ENCODE results near the gene HTR6. TPM values are rescaled to one million over a fixed set of nuclear protein-coding genes. Genes with fewer than 3 reads are reported as not detected.

The HTR6 gene
- polyA plus RNA-seq, 1 donor (not counting 4 experiments of a cell fraction or from before 2014, with no cell fraction given): not detected

- Histone ChIP-seq H3K4me1 (ENCODE audit: control insufficient read depth, extremely low read depth, insufficient read depth, low read length) (no peaks in the 10 kb centered on the region), H4K20me1 (ENCODE audit: control insufficient read depth, extremely low read depth, insufficient read depth, low read length) (no peaks in the 10 kb centered on the region), H3K4me2 (ENCODE audit: control insufficient read depth, extremely low read depth, insufficient read depth, low read depth, low read length) (no peak overlapping the region), H3K9me1 (ENCODE audit: control insufficient read depth, extremely low read depth, insufficient read depth, low read length) (no peaks in the 10 kb centered on the region), H3K4me3 (ENCODE audit: control insufficient read depth in 2 of 3, extremely low read depth in 1 of 3, insufficient read depth in 2 of 3, low read depth in 1 of 3, low read length in 3 of 3) (no peak overlapping the region), H3K27me3 (ENCODE audit: control insufficient read depth, extremely low read depth, insufficient read depth, low read length) (peaks cover 7% of the 10 kb centered on the region), H3K27ac (ENCODE audit: control insufficient read depth, insufficient read depth, low read length) (no peak overlapping the region), H3K36me3 (ENCODE audit: control insufficient read depth in 2 of 2, extremely low read depth in 1 of 2, insufficient read depth in 2 of 2, low read length in 2 of 2) (no peaks in the 10 kb centered on the region), H3K79me2 (ENCODE audit: control insufficient read depth, insufficient read depth, low read length) (no peaks in the 10 kb centered on the region), H3K9ac (ENCODE audit: control insufficient read depth, extremely low read depth, insufficient read depth, low read length) (no peak overlapping the region), H2AFZ (ENCODE audit: control insufficient read depth, low read length) (no peak overlapping the region), H3K9me3 (ENCODE audit: control insufficient read depth, low read depth, low read length) (no peaks in the 10 kb centered on the region)
- peak; percentile 39 for FAIRE-seq
- dilution Hi-C loops (cut with MboI; ENCODE audit: extremely low pct_ligation_motif_present, low sequenced_read_pairs): no loop called here
- TF ChIP-seq CTCF (optimal IDR thresholded peaks at IDR 0.05 in 1 of 3, IDR thresholded peaks at IDR 0.05 in 1 of 3, conservative IDR thresholded peaks at IDR 0.05 in 1 of 3; ENCODE audit: extremely low read depth in 1 of 3, insufficient read depth in 2 of 3, low read length in 3 of 3): no peak
- no peak for DNase-seq (ENCODE audit: low read depth, low spot score)
Observed at GRCh38 chr1:19676438-19676922, 11.8 kb downstream of the HTR6 start.

- no peaks in the 10 kb centered on the region for H3K79me2 ChIP-seq (ENCODE audit: control insufficient read depth, insufficient read depth, low read length)
- FAIRE-seq: no peak
Observed at GRCh38 chr1:19678493-19678892, 13.8 kb downstream of the HTR6 start.

More at GRCh38 chr1:19678493-19678892, 13.8 kb downstream of the HTR6 start:
- no peaks in the 10 kb centered on the region for H3K4me1 ChIP-seq (ENCODE audit: control insufficient read depth, extremely low read depth, insufficient read depth, low read length)
- H3K9me1 ChIP-seq (ENCODE audit: control insufficient read depth, extremely low read depth, insufficient read depth, low read length): no peaks in the 10 kb centered on the region
- dilution Hi-C loops (cut with MboI; ENCODE audit: extremely low pct_ligation_motif_present, low sequenced_read_pairs): no loop called here
- H2AFZ ChIP-seq (ENCODE audit: control insufficient read depth, low read length): no peak overlapping the region
- H3K9ac ChIP-seq (ENCODE audit: control insufficient read depth, extremely low read depth, insufficient read depth, low read length): no peak overlapping the region
- H3K9me3 ChIP-seq (ENCODE audit: control insufficient read depth, low read depth, low read length): no peaks in the 10 kb centered on the region
- no peaks in the 10 kb centered on the region for H3K36me3 ChIP-seq (ENCODE audit: control insufficient read depth in 2 of 2, extremely low read depth in 1 of 2, insufficient read depth in 2 of 2, low read length in 2 of 2)
- H3K4me3 ChIP-seq (ENCODE audit: control insufficient read depth in 2 of 3, extremely low read depth in 1 of 3, insufficient read depth in 2 of 3, low read depth in 1 of 3, low read length in 3 of 3): no peak overlapping the region
- H4K20me1 ChIP-seq (ENCODE audit: control insufficient read depth, extremely low read depth, insufficient read depth, low read length): no peaks in the 10 kb centered on the region
- H3K4me2 ChIP-seq (ENCODE audit: control insufficient read depth, extremely low read depth, insufficient read depth, low read depth, low read length): no peak overlapping the region
- TF ChIP-seq EZH2 (IDR thresholded peaks at IDR 0.05; ENCODE audit: low read length): no peak
- no peak for TF ChIP-seq CTCF (optimal IDR thresholded peaks at IDR 0.05 in 1 of 3, IDR thresholded peaks at IDR 0.05 in 1 of 3, conservative IDR thresholded peaks at IDR 0.05 in 1 of 3; ENCODE audit: extremely low read depth in 1 of 3, insufficient read depth in 2 of 3, low read length in 3 of 3)
- DNase-seq (ENCODE audit: low read depth, low spot score): no peak
- peaks cover 7% of the 10 kb centered on the region for H3K27me3 ChIP-seq (ENCODE audit: control insufficient read depth, extremely low read depth, insufficient read depth, low read length)
- no peak overlapping the region for H3K27ac ChIP-seq (ENCODE audit: control insufficient read depth, insufficient read depth, low read length)

Measured in keratinocyte (primary cell).